Cerebellar nuclear complex (tissue), 1 donor: Measurements from ENCODE around the gene FAM78A.

Experiments
- DNase-seq, 2 experiments: peaks; one replicate each; lab custom pipeline; 2025; lab: John Stamatoyannopoulos, UW

FAM78A gene, protein sequence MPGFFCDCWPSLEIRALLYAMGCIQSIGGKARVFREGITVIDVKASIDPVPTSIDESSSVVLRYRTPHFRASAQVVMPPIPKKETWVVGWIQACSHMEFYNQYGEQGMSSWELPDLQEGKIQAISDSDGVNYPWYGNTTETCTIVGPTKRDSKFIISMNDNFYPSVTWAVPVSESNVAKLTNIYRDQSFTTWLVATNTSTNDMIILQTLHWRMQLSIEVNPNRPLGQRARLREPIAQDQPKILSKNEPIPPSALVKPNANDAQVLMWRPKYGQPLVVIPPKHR

GRCh38 chr9:131276094-131276888, at the start of gene FAM78A:
TSS of gene FAM78A (minus strand) at chr9:131276510. CDS start at chr9:131276179, 331 bp downstream.
- no peak for DNase-seq

- no peak for DNase-seq
These were observed 48.7 kb upstream of the FAM78A start for GRCh38 chr9:131324736-131325679.

DNA sequence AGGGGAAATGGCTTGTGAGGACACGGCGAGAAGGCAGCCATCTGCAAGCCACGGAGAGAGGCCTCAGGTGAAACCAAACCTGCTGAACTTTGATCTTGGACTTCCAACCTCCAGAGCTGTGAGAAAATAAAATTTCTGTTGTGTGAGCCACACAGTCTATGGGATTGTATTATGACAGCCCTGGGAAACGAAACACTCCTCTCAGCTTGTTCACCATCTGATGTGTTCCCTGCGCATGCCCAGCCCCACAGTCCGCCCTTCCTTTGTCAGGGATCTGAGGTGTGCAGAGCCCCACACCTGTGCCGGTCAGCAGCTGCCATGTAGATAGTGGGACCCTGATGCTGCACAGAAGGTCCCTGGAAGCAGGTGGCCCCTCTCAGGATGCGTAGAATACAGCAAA, 47.3 kb upstream of the FAM78A start:
- DNase-seq: no peak

DNA sequence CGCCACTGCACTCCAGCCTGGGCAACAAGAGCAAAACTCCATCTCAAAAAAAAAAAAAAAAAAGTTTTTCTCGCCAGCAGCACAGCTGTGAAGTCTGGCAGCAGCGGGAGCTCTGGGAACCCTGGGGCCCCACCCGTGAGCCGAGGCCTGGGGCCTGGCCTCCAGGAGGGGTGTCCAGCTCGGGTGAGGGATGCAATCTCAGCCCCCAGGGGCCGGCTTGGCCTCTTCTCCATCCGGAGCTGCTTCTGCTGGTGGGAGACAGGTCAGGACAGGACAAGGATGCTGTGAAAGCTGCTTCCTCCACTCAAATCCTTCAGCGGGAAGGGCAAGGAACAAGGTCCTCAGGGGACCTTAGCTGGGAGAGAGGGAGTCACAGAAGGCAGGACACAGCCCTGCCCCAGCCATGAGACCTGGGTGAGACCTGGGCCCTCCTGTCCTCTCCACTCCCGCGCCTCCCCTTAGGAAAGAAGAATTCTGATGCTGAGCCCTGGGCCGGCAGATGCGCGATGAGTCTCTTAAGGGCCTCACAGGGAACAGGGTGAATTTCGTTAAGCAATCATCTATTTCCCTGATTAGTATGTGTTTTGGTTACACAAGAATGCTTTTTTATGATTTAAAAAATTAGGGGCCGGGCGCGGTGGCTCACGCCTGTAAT, 43.8 kb upstream of the FAM78A start:
- no peak for DNase-seq

- no peak for DNase-seq
These were observed 43.2 kb upstream of the FAM78A start for GRCh38 chr9:131319486-131319885.

DNA sequence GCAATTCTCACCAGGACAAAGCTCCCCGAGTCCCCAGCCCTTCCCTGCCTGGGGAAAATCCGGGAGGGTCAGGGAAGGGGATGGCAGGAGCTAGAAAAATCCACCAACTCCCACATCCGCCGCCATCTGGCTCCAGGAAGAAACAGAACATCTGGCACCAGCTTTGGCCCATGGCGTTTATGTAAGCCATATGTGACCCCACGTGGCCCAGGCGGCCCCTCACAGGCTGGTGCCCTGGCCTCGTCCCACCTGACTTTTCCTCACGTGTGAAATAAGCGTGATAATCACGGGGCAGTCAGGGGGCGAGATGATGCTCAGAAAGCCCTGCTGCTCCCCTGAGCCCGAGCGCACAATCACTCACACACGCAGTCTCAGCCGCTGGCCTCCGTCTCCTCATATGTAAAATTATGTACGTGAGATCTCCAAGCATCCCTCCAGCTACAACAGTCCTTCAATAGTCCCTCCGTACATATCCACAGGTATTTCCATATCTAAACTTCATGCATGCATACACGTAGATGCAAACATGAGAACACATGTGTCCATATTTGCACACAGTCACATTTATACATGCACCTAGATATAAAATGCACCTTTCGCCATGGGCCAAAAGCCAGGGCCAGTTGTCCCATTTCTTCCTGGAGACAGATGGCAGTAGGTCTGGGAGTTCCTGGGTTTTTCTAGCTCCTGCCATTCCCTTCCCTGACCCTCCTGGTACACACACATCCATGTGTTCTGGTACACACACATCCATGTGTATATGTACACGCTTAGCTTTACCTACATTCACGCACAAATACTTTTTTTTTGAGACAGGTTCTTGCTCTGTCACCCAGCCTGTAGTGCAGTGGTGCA, 42.1 kb upstream of the FAM78A start:
- no peak for DNase-seq

GRCh38 chr9:131312822-131313770, 36.8 kb upstream of the FAM78A start:
- no peak for DNase-seq

DNA sequence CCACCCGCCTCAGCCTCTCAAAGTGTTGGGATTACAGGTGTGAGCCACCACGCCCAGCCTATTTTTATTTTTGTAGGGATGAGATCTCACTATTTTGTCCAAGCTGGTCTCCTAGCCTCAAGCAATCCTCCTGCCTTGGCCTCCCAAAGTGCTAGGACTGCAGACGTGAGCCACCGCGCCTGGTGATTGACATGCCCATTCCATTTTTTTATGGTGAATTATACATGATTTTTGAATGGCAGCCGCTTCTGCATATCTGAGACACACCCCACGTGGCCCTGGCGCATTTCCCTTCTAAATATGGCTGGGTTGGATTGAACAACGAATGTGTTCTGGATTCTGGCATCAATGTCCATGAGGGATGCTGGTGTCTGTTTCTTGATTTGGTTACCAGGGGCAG, 35.9 kb upstream of the FAM78A start:
- no peak for DNase-seq

- no peak for DNase-seq
These were observed 34.7 kb upstream of the FAM78A start for GRCh38 chr9:131310833-131311554.

GRCh38 chr9:131309530-131310276, 33.4 kb upstream of the FAM78A start:
- no peak for DNase-seq

DNA sequence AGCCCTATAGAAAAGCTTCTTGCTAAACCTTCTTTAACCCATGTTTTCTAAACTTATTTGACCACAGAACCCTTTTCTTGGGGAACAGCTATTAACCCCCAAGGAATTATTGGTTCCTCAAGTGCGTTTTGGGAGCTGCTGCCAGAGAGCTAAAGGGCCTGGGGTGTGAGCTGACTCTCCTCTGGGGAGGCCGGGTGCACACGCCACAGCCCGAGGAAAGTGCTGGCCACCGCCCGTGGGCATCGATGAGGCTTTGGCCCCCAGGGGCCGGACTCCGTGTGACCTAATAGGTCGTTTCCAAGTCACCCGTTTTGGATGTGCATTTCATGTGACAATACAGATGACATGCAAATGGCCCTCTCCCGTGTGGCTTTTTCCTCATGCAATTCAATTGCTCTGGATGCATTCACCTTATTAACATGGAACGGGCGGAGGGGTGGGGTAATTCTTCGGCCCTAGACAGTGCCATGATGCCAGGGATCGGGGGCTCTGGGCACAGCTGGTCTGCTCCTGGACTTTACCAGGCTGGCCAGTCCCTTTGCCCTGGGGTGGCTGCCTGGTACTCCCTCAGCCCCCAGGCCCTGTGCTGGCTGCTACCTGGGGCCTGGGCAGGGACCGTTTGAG, 32.7 kb upstream of the FAM78A start:
- DNase-seq: no peak

GRCh38 chr9:131308452-131308851, 32.1 kb upstream of the FAM78A start:
- DNase-seq: no peak

- DNase-seq: no peak
These were observed 31.7 kb upstream of the FAM78A start for GRCh38 chr9:131307974-131308373.

- DNase-seq: no peak
These were observed 30.2 kb upstream of the FAM78A start for GRCh38 chr9:131306397-131307004.

- no peak for DNase-seq
These were observed 28.5 kb upstream of the FAM78A start for GRCh38 chr9:131304676-131305355.

DNA sequence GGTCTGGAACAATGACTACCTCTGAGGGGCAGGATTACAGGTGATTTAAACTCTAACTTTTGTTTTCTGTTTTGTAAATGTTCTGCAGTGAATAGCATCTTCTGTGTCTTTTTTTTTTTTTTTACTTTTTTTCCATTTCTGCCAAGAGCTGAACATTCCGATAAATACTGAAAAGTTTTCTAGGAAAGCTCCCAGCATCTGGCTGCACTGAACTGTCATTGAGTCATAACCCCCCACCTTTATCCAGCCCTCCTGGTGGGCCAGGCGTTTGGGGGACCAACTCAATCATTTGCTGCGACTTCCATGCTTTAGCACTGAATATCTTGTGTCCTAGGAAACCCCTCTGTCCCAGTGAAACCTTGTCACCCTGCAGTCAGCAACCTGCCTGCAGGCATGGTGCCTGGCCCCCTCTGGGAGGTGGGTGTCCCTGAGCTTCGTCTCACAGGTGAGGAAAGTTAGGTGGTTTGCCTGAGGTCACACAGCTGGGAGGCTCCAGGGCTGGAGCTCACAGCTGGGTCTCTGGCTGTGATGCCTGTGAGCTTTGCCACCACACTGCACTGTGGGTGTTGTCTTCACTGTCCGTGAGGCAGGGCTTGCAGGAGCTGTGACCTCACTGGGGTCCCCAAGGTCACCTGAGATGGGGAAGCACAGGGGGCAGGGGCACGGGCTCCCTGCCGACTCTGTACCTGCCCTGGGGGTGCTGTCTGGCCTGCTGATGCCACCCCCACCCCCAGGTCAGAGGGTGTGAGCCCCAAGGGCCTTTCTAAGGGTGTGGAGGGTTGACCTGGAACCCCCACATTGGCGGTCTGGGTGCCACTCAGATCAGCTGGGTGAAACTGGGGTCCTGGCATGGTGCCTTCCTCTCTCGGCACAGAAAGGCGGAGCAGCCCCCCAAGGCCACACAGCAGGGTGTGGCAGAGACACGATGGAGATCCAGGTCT, 27.3 kb upstream of the FAM78A start:
- DNase-seq: no peak
